NCI-H345 treated with DMSO at 0.1 percent for 48 hours (cell line): ENCODE measurements around the gene MMP21.

ENCODE experiments used
- DNase-seq: peaks from one replicate; lab custom pipeline; 2025; ENCODE audit not compliant: unreplicated experiment; lab: John Stamatoyannopoulos, UW

Gene MMP21

DNA sequence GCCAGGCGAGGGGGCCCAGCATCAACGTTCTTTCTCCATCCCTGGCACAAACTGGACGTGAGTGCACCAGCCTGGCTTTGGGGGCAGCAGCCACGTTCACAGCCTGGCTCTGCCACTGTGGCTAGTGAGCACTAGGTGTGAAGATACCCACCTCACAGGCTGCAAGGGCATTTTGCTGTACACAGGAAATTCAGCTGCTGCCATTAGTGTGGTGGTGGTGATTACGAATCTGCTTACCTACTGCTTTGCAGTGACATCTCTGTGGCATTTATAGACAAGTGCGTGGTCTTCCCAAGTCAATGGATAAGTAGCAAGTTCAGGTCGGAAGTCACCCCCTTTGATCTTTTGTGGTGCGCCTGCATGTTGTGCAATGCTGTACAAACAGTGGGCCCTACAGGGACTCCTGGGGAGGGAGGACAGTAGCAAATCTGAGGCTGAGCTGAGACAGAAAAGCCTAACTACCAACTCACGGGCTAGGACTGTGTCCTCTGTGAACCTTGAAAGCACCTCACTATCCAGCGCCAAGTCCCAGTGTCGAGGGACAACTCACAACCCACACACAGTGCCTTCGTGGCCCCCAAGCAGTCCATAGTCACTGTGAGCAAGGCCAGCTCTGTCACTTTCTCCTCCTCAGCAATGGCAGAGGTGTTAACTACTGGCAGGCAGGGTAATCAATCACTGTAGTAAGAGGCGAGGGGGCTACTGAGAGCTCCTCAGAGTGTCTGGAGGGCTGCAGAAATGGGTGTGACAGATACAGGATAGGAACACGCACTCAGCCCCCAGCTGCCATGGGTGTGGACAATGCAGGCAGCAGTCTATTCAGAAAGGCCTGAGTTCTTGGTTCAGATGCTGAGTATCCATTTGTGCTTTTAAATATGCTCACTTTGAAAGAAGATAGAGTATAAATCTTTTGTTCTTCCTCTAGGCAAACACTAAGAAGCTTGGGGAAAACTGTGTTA is 17.0 kb upstream of the MMP21 start:
- DNase-seq: no peak

DNA sequence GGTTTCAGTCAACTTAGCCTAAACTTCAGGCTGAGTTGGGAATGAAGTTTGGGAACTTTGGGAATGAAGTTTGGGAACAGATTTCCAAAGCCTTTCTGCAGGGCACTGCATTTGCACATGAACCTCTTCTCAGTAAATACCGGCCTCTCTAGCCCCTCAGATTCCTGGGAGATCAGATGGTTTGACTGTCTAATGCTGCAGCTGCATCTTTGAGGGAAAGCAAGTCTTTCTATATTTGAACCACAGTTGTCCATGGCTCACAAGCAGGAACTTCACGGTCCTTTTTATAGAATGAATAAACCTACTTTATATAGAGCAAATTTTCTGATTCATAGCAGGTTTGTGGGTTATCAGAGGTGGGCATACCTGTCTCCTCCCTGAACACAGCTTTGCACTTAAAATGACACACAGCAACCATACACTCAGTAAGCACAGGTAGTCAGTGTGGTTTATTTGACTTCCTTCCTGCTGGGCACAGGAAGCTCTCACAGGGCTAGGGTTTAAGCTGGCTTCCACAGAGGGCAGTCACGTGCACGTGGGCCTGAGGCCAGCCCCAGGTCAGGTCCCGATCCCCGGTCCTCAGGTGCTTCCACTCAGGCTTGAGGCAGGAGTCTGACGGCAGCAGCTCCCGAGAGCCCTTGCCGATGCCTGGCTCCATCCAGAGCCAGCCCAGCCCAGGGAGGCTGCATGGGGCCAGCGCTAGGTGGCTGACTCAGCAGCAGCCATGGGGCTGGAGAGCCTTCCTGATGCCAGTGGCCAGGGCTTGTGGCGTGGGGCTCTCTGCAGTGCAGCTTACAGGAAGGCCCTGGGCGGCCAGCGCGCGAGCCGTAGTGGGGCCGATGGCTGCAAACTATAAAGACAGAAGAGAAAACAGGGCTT is 12.8 kb upstream of the MMP21 start:
- DNase-seq: no peak

DNA sequence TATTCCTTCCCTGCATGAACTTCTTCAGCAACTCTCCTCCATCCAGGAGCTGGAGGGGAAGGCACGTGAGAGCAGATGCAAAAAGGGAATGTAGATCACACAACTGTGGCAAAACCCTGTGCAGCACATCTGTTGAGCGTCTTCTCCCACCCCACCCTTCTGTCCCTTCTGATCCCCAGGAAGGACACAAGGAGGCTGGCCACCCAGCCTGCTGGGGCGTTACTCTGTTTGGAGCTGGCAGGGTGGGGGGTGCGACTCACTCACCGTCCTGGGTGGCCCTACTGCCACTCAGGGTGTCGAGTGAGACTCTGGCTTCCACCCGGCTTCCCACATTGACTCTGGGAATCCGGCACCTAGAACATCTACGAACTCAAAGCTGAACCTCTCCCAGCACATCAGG is 10.2 kb upstream of the MMP21 start:
- no peak for DNase-seq

DNA sequence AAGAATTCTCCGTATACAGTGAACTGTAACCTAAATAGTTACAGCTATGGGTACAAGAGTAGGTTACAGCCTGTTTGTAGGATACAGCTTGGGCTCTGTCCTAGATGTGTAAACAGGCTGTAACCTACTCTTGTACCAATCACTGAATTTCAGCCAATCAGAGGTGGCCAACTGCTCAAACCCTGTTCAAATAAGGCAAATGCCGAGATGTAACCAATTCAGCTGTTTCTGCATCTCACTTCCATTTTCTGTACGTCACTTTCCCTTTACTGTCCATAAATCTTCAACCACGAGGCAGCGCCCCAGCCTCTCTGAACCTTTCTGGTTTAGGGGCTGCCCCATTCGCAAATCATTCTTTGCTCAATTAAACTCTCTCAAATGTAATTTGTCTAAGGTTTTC is 8.3 kb upstream of the MMP21 start:
- no peak for DNase-seq

DNA sequence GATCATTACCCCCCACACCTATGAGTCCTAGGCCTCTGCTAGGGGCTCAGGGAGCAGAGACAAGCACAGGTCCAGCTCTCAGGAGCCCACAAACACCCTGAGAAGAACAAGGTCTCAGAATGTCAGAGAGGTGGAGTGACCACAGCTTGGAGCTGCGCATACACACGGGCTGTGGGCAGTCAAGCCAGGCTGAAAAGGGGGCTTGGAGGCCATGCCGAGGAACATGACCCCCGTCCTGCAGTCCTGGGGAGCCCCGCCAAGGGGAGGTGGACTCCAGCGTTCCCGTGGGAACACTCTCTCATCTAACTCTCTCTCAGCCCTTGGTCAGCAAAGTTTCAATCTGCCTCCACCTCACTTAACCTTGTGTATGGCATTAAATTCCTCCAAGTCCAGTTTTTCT is 7.8 kb upstream of the MMP21 start:
- DNase-seq: no peak

DNA sequence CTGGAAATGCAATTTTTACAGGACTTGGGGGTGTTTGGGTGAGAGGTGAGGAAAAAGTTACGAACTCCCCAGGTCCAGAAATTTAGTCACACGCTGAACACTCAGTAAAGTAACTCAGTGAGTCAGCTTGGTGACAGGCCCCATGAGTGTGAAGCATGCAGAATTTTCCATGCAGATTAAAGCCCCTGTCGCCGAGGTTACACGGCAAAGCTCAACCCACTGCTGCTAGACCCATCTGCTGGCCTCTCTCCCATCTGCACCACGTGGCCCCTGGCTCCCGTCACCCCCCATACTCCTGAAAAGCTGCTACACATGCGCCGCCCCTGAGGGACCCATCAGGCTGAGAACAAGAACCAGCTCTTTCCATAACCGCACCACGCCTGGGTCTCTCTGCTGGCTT is 7.0 kb upstream of the MMP21 start:
- DNase-seq: no peak

DNA sequence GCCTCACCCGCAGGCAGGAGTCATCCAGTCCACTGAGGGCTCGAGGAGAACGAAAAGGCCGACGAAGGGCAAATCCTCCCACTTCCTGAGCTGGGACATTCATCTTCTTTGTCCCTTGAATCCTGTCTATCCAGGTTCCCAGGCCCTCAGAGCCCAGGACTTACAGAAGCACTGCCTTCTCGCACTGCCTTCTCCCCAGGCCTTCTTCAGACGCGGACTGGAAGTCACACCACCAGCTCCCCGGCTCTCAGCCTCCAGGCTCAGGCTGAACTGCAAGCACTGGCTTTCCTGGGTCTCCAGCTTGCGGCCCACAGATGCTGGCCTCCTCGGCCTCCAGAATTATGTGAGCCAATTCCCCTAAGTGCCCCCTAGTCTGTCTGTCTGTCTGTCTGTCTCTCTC is 6.4 kb upstream of the MMP21 start:
- no peak for DNase-seq

DNA sequence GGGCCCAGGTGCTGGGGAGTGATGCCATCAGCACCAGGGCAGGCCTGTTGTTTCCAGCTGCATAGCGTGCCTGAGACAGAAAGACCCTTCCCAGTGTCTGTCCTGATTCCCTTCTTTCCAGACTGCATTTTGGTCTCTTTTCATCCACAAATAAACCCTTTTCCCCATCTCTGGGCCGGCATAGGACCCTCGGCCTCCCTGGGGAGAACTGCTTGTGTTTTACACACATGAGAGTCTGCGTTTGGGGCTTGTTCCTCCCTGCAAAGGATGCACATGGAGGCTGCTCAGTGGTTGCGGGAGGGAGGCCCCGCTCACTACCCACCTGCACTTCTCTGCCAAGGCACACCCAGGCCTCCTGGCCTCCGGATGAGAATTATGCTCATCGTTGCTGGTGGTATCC is 5.8 kb upstream of the MMP21 start:
- DNase-seq: no peak

DNA sequence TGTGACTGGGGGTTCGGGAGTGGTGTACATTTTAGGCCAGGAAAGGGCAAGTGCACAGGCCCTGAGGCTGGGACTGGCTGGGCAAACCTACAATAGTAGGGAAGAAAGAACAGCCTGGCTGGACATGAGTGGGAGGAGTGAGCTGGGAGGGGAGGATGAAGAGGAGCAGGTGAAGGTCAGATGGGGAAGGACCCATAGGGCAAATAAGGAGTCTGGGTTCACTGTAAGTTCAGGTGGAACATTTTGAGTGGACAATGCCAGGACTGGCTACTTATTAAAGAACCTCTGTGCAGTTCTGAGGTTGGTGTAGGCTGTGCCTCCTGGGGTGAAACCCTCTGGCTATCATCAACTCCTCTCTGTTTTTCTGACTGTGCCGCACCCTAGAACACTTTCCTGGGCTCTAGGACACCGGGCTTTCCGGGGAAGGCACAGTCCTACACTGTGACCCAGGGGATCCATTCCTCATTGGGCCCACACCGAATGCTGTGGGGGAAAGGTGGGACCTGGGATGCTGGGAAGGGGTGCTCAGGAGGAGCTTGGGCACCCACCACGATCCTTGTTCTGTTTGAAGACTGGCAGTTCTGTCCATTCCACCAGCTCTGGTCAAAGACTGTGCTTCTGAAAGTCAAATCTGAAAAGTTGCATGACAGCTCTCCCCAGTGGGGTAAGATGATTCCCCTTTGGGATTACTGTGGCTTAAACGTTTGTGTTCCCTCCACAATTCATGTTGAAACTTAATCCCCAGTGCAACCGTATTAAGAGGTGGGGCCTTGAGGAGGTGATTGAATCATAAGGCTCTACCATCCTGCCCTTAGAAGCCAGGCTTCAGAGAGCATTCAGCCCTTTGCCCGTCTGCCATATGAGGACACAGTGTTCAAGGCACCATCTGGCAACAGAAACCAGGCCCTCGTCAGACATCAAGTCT is 4.0 kb upstream of the MMP21 start:
- DNase-seq: no peak

DNA sequence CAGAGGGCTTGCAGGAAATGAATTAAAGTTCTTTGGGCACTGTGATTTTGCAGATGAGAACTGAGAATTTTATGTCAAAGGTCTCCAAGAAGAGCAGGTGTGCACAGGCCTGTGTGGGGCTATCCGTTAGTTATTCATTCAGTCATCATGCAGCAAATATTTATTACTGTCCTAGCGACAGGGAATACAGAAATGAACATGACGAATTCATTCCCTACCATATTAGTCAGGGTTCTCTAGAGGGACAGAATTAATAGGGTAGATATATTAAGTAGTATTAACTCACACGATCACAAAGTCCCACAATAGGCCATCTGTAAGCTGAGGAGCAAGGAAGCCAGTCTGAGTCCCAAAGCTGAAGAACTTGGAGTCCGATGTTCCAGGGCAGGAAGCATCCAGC is 2.9 kb upstream of the MMP21 start:
- DNase-seq: no peak

DNA sequence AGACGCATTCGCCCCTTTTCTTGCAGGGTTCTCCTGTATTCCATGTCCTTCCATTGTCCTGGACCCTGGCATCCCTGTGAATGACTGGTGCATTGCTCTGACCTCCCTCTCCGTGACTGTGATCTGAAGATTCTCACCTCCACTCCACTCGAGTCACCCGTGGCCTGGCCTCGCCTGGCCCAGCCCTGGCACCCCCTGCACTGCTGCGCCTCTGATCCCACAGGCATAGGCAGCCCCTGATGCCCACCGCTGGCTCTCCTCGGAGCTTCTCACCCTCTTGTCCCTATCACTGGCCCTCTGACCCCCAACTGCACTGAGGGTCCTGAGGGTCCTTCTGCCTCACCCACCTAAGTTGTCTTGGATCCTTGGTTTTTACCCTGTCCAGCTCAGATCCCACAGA is 2.2 kb upstream of the MMP21 start:
- DNase-seq: no peak

DNA sequence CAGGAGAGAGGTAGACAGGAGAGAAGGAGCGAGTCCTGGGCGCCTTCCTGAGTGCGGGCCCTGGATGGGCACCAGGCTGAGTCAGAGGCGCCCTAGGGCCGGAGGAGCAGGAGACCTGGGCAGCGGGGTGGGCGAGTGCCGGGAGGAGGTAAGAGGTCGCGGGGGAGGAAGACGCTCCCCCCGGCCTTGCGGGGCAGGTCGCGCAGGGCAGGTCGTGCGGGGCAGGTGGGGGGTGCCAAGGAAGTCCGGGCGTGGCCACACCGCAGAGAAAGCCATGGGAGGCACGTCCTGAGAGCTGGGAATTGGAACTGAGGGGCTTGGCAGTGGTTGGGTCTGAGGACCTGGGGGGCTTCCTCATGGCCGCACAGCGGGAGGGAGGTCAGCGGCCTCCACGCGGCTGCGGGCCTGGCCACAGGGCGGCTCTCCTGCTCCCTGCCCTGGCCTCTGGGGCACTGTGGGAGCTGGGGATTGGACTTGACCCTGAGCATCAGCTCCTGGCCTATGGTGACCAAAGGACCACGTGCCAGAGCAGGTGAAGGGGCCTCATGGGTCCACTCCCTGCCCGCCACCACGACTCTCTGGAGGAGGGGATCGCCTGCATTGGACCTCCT is 935 bp downstream of the MMP21 start:
- DNase-seq: no peak

DNA sequence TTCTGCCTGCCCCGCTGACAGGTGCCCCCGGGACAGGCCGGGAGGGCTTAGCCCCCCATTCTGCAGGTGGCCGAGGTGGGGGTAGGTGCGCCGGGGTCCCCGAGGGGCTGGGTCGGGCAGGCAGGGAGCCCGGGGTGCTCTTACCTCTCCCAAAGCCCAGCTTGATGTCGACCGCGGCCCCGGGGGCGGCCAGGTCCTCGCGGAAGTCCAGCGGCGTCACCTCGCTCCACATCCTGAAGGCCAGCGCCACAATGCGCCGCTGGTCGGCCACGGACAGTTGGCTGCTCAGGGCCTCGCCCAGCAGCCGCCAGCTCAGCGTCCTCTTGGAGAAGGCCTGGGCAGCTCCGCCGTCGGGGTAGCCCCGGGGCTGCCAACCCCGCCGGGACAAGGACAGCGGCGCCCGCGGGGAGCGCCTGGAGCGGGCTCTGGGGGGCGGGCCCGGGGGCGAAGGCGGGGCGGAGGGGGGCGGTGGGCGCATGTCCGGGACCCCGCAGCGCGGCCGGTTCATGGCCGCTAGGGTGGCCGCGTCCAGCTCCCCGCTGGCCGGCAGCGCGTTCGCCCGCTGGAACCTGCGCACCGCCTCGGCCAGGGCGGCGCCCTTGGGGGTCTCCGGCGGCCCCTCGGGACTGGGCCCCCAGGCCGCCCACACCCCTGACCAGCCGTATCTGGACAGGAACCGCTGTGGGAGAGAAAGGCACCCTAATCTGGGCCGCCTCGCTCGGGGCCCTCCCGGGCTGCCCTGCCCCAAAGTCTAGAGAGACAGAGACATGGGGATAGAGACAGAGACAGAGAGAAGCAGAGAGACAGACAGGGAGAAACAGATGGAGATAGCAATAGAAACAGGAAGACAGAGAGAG is 1.7 kb downstream of the MMP21 start:
- DNase-seq: no peak

DNA sequence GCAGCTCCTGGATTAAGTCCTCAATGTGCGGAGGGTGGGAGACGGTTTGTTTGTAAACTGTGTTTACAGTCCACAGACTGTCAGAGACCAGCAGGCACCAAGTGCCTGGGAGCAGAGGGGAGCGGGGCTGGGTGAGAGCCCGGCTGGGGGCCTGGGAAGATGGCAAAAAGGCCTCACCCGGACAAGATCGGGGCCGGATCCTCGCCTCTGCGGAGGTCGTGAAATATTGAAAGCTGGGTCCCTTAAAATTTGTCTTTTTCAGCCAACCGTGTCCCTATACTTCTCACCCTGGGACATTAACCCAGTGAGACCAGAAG is 2.8 kb downstream of the MMP21 start:
- no peak for DNase-seq

DNA sequence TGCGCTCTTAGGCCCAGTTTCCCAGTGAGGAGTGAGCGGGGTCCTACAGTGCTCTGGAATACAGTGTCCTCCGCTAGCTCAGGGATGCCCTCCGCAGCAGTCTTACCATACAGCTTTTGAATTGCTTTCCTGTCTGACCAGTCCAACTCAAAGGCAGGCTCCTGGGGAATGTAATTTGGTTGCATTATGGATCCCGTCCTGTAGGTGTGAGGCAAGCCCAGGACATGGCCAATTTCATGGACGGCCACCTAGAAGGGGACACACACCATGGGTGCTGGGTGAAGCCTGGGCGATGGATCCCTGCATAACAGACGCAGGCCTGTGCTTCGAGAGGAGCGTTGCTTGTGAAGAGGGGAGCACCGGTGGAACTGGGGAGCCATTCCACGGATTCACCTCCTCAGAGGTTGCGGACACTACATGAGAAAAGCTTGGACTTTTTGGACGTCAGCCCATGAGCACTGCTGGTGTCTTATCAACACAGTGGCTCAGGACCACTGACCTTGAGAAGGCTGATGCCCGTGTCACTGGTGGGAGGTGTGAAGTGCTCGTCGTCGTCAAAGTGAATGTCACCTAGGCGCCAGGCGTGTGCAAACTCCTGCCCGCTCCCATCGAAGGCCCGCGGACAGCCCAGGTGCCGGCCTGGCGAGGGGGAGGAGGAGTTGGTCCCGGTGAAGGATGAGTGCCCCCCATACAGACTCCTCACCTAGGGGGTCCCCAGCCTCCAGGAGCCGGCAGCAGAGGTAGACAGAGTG is 3.3 kb downstream of the MMP21 start:
- no peak for DNase-seq

DNA sequence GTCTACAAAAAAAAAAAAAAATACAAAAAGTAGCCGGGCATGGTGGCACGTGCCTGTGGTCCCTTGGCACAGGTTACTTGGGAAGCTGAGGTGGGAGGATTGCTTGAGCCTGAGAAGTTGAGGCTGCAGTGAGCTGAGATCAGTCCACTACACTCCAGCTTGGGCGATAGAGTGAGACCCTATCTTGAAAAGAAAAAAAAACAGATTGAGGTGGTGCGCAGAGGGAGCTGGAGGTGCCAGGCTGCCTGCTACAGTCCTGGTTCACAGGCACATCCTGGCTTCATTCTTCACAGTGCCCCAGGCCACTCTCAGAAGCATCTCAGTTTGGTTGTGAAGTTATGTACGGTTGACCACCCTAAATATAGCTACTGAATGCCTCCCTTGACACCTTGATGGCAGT is 4.8 kb downstream of the MMP21 start:
- no peak for DNase-seq

DNA sequence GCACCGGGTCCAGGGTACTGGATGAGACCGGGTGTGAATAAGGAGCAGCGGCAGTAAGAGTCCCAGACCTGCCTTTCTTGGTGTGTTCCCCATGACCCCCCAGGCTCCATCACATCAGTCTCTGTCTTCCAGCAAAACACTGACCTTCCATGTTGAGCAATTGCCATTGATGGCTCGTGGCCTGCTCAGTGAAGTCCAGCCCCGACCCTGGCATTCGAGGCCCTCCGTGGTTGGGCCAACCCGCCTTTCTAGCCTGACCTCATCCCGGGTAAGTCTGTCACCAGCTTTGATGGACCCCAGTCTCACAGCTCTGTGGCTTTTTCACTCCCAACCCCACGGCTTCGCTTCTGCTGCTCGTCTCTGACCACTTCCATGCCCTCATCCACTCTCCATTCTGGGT is 6.4 kb downstream of the MMP21 start:
- DNase-seq: no peak

DNA sequence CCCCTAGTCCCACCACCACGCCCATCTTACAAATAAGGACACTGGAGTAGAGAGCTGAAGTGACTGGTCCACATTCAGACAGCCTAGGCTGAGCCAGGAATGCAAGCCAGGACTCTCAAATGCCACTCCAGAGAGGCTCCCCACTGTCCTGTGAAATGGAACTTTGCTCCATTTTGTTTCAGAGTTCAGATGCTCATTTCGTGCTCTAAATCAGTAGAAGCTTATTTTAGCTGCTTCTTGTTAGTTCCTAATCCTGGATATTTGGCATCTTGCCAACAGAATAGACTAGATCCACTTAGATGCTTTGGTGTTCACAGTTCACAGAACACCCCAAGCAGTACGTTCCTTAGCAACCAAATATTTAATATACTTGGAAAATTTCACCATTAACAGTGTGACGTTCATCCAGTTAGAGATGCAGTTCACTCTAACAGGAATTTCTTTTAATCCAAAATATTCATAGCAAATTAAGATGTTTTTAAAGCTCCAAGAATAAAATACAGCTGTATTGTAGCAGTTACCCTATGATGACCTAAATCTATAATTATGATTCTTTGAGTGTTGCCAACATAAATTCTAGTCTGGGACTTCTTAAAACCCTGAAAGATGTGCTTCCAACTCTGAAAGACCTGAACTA is 7.3 kb downstream of the MMP21 start:
- no peak for DNase-seq

DNA sequence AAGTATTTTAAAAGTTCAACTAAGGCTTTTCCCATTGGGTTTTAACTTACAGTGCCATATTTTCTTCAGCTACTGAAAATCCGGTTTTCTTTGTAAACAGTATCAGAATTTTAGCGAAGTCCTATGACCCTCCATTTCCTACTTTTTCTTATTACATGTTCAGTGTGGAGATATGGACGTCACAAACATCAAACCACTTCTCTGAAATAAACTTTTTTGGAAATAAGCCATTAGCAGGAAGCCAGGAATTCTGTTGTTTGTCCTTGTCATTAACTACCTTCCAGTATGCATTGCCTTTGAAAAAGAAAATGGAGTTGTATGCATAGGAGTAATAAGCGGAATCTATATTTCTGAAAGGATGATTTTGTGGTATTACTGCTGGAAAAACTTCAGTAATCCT is 9.1 kb downstream of the MMP21 start:
- no peak for DNase-seq
